Activated CD4-positive, alpha-beta T cell treated with anti-CD3 and anti-CD28 coated beads for 36 hours (primary cell): Measurements from ENCODE around the gene DDX41. TPM values are rescaled to one million over a fixed set of nuclear protein-coding genes. Genes with fewer than 3 reads are reported as not detected.

ENCODE experiments used
- ATAC-seq: fragments of 200-7000 bp; cut with Tn5 transposase; one replicate; pipeline ENCODE4 v1.10.0; 2021; ENCODE audit warnings: mild to moderate bottlenecking, moderate library complexity
- CTCF ChIA-PET: fragments of 350-600 bp; sonication (Branson Sonifier 250); formaldehyde crosslinking; loops from one replicate; lab custom pipeline; 2021; ENCODE audit warnings: antibody characterized with exemption; lab: Charles Lee
- POLR2A ChIA-PET: fragments of 350-600 bp; sonication (Branson Sonifier 250); formaldehyde crosslinking; loops from one replicate; lab custom pipeline; 2021; ENCODE audit warnings: antibody characterized with exemption, inconsistent platforms; lab: Charles Lee
- DNase-seq: peaks from one replicate; pipeline ENCODE4 v3.0.0-alpha.2; 2020
- H3K27ac Mint-ChIP-seq: one replicate; pipeline ENCODE4 v1.8.0; 2021; ENCODE audit warnings: mixed read lengths
- H3K27me3 Mint-ChIP-seq: one replicate; pipeline ENCODE4 v1.8.0; 2021; ENCODE audit warnings: mixed read lengths
- H3K36me3 Mint-ChIP-seq: one replicate; pipeline ENCODE4 v1.8.0; 2021; ENCODE audit warnings: low read depth, mixed read lengths
- H3K4me1 Mint-ChIP-seq: one replicate; pipeline ENCODE4 v1.8.0; 2021; ENCODE audit warnings: mixed read lengths
- H3K4me3 Mint-ChIP-seq: one replicate; pipeline ENCODE4 v1.8.0; 2021; ENCODE audit warnings: mild to moderate bottlenecking, moderate library complexity, mixed read lengths
- H3K9me3 Mint-ChIP-seq: one replicate; pipeline ENCODE4 v1.8.0; 2021; ENCODE audit warnings: low read depth, mixed read lengths
- intact Hi-C, 2 experiments: fragments of 100-400 bp; cut with DNase I in 1 of 2; cut with micrococcal nuclease in 1 of 2; formaldehyde crosslinking; loops; one replicate each; pipeline versions ENCODE4 v1.14.2 to v1.15.1; 2022 to 2024; cut with DNase I, micrococcal nuclease
- total RNA-seq, 2 experiments: library from RNA; stranded (reverse); gene quantifications; one replicate each; pipeline ENCODE4 v1.2.3, GENCODE V29; 2021

DDX41 gene
- total RNA-seq, 2 experiments from 2014 or later, result 192 to 197 TPM

DNA sequence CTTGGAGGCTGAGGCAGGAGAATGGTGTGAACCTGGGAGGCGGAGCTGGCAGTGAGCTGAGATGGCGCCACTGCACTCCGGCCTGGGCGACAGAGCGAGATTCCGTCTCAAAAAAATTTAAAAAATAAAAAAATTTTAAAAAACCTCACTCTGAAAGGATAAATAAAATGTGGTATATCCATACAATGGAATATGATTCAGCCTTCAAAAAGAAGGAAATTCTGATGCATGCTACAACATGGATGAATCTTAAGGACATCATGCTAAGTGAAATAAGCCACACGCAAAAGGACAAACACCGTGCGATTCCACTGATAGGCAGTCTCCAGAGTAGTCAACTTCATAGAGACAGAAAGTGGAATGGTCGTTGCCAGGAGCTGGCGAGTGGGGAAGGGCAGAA, 51.7 kb downstream of the DDX41 start:
- no peaks in the 10 kb centered on the region for H3K27me3 Mint-ChIP-seq
- ATAC-seq (no peak), DNase-seq (no peak)
- H3K4me3 Mint-ChIP-seq, result no peak overlapping the region
- no peak overlapping the region for H3K27ac Mint-ChIP-seq
- H3K36me3 Mint-ChIP-seq, result peaks cover 9% of the 10 kb centered on the region
- intact Hi-C loops, result no loop called here
- peaks cover 5% of the 10 kb centered on the region for H3K4me1 Mint-ChIP-seq
- H3K9me3 Mint-ChIP-seq, result no peaks in the 10 kb centered on the region
- POLR2A ChIA-PET, result no interaction called here
- CTCF ChIA-PET, result interaction anchor here (2.1 kb wide), 1 partner anchor 10 kb away, joined by 9 read pairs; no protein-coding TSS in a partner anchor

GRCh38 chr5:177462021-177462670, 54.6 kb downstream of the DDX41 start:
- Mint-ChIP-seq H3K4me3 (no peak overlapping the region), H3K9me3 (no peaks in the 10 kb centered on the region), H3K36me3 (peaks cover 12% of the 10 kb centered on the region), H3K4me1 (peaks cover 9% of the 10 kb centered on the region), H3K27ac (no peak overlapping the region), H3K27me3 (no peaks in the 10 kb centered on the region)
- ChIA-PET POLR2A (no interaction called here), CTCF (interaction anchor here (1.9 kb wide), 1 partner anchor 14 kb away, joined by 6 read pairs; no protein-coding TSS in a partner anchor)
- intact Hi-C loops, result no loop called here
- ATAC-seq, result no peak
- DNase-seq, result no peak

Other genes with a start within 250 kb of the DDX41 start
- gene RAB24, start 213.2 kb downstream of the DDX41 start, total RNA-seq, result 10 to 100 TPM; 10.9 to 21.0 TPM
- gene PRELID1, start 213.2 kb downstream of the DDX41 start, total RNA-seq, result 100 to 1,000 TPM; 266 to 362 TPM
- gene MXD3, start 205.1 kb downstream of the DDX41 start, total RNA-seq, result 10 to 100 TPM; 21.3 to 27.2 TPM
- gene LMAN2, start 165.3 kb downstream of the DDX41 start, total RNA-seq, result 10 to 100 TPM; 74.5 to 92.1 TPM
- gene RGS14, start 159.0 kb downstream of the DDX41 start, total RNA-seq, result 10 to 100 TPM; 43.8 to 62.0 TPM
- under 1 TPM in 1 of 2 experiments, not detected in 1; 0.14 TPM for gene SLC34A1, start 132.5 kb downstream of the DDX41 start, total RNA-seq
- not detected for gene PFN3, start 116.3 kb downstream of the DDX41 start, total RNA-seq
- 1 to 10 TPM; 3.4 to 4.9 TPM for gene F12, start 107.4 kb downstream of the DDX41 start, total RNA-seq
- 100 to 1,000 TPM; 110 to 141 TPM for gene GRK6, start 90.3 kb downstream of the DDX41 start, total RNA-seq
- gene PRR7, start 70.1 kb downstream of the DDX41 start, total RNA-seq, result 10 to 100 TPM; 12.3 to 13.0 TPM
- 10 to 100 TPM; 29.5 to 41.2 TPM for gene DBN1, start 43.3 kb downstream of the DDX41 start, total RNA-seq
- 10 to 100 TPM; 41.9 to 50.2 TPM for gene PDLIM7, start 19.4 kb downstream of the DDX41 start, total RNA-seq
- gene DOK3, start 7.1 kb downstream of the DDX41 start, total RNA-seq, result 1 to 10 TPM; 4.2 to 4.8 TPM
- 10 to 100 TPM; 63.6 to 77.7 TPM for gene FAM193B, start 37.6 kb upstream of the DDX41 start, total RNA-seq
- gene TMED9, start 75.2 kb upstream of the DDX41 start, total RNA-seq, result 100 to 1,000 TPM in 1 of 2 experiments, 10 to 100 TPM in 1; 83.2 to 109 TPM
- 10 to 100 TPM; 16.3 to 18.1 TPM for gene B4GALT7, start 83.2 kb upstream of the DDX41 start, total RNA-seq